ENCODE measurements around the gene C1orf21.

DNA sequence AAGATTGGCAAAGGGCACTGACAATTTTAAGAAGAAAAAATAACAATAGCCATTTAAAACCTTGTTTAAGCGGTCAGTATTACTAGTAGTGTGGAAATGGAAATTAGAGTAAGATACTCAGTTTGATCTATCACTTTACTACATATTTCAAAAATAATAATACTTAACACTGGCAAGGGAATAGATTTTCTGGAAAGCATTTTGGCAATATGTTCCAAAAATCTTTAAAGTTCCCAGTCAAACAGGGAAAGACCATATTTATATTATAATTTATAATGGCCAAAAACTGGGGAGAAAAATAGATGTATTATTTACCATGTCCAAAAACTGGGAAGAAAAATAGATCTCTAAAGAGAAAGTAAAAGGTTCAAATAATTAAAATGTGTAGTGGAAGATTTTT lies 28.6 kb upstream of the C1orf21 start:
- TF ChIP-seq, protein P1, sequence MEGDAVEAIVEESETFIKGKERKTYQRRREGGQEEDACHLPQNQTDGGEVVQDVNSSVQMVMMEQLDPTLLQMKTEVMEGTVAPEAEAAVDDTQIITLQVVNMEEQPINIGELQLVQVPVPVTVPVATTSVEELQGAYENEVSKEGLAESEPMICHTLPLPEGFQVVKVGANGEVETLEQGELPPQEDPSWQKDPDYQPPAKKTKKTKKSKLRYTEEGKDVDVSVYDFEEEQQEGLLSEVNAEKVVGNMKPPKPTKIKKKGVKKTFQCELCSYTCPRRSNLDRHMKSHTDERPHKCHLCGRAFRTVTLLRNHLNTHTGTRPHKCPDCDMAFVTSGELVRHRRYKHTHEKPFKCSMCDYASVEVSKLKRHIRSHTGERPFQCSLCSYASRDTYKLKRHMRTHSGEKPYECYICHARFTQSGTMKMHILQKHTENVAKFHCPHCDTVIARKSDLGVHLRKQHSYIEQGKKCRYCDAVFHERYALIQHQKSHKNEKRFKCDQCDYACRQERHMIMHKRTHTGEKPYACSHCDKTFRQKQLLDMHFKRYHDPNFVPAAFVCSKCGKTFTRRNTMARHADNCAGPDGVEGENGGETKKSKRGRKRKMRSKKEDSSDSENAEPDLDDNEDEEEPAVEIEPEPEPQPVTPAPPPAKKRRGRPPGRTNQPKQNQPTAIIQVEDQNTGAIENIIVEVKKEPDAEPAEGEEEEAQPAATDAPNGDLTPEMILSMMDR (conservative IDR thresholded peaks at IDR 0.05 in 1 of 2, IDR thresholded peaks at IDR 0.05 in 1 of 2; ENCODE audit: low read depth in 1 of 2, low read length in 2 of 2) = no peak
- TF ChIP-seq EZH2 (IDR thresholded peaks at IDR 0.05; ENCODE audit: low read length, missing control alignments) = no peak

All from fibroblast of lung (primary cell).